ENCODE data around the gene CIB1. TPM values are rescaled to one million over a fixed set of nuclear protein-coding genes. Genes with fewer than 3 reads are reported as not detected.

CIB1 gene
- total RNA-seq, 1 donor from 2014 or later: 17.6 TPM

DNA sequence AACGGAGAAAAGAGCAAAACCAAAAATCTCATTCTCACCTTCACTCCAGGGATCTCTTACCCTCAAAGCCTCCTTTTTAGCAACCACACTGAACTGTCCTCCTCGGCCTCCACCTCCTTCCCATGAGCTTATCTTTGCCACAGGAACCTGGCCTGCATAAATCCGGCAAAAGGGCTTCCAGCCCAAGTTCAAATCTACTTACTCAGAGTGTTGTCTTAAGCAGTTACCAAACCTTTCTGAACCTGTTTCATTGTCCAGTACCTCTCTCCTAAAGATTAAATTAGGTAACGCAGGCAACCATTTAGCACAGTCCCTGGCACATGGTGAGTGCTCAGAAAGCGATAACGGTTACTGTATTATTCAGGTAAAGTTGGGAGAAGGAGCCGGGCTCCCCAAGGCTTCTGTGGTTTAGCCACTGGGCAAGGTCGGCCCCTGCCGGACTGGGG, 777 bp downstream of the CIB1 start:
- Mint-ChIP-seq H3K4me1 (peaks cover 12% of the 10 kb centered on the region), H3K27ac (no peak overlapping the region), H3K27me3 (ENCODE audit: low read depth) (no peaks in the 10 kb centered on the region), H3K36me3 (peaks cover 13% of the 10 kb centered on the region), H3K4me3 (peak overlapping the region; percentile 75), H3K9me3 (no peaks in the 10 kb centered on the region)
- no peak for TF ChIP-seq CTCF (IDR thresholded peaks at IDR 0.05; ENCODE audit: unreplicated experiment)
- DNase-seq (ENCODE audit: low spot score in 2 of 2, unreplicated experiment in 2 of 2): no peak

DNA sequence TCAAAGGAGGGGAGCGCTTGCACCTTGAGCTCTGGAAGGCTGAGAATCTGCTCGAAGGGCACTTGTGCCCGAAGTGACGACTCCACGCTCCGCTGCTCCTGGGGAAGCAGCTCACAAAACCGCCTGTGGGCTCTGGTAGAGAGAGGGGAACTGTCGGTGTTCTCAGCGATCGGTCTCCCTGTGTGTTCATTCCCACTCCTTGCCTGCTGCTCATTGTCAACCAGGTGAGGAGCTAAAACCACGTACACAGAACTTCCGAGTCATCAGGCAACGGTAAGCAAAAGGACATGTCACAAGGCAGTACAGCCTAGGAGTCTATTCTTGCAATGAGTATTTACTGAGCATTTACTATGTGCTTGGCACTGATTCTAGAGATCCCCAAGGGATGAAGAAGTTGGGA, 1.5 kb downstream of the CIB1 start:
- Mint-ChIP-seq H3K9me3 (no peaks in the 10 kb centered on the region), H3K27ac (no peak overlapping the region)

DNA sequence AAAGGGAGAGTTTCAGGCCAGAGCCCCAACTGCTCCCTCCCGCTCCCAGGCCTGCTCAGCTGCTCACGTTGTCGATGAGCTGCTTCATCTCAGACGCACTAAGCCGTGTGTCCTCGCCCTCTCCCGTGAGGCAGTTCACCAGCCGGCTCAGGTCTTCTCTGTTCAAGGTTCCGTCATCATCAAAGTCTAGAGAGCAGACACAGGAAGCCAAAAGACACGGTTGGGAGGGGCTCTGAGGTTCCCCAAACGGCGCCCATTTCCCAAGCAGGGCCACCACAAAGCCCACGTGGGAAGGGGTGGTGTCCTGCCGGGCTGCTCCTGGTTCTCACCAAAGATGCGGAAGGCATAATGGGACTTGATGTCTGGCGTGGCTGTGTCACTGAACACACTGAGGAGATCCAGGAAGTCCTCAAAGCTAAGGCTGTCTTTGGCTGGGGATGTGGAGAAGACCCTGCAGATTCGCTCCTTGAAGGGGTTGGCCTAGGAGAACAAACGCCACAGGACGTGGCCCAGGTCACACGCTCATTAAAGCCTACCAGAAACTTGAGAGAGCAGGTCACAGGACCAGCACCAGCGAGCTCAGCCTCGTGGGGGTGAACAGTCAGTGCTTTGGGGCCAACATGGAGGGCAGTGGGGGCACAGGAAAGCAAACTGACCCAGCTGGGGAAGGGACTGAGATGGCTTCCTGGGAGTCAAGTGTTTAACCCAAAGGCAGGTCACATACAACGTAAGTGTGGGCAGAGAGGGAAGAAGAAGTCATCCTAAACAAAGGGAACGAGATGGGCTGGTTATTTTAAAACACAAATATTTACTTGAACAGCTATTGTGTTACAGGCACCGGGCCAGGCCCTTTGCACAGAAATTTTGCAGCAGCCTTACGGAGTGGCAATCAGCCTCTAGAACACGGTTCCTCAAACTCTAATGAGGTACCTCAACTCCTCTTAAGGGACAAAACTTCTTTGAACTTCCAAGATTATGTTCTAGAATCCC, 2.4 kb downstream of the CIB1 start:
- TF ChIP-seq CTCF (IDR thresholded peaks at IDR 0.05; ENCODE audit: unreplicated experiment): no peak
- Mint-ChIP-seq H3K9me3 (no peaks in the 10 kb centered on the region), H3K4me1 (peaks cover 12% of the 10 kb centered on the region), H3K27ac (no peak overlapping the region), H3K27me3 (ENCODE audit: low read depth) (no peaks in the 10 kb centered on the region), H3K36me3 (peaks cover 13% of the 10 kb centered on the region), H3K4me3 (peak overlapping the region; percentile 38)
- DNase-seq (ENCODE audit: low spot score in 2 of 2, unreplicated experiment in 2 of 2): no peak

More for the DNA sequence above, 1.5 kb downstream of the CIB1 start:
- no peaks in the 10 kb centered on the region for H3K27me3 Mint-ChIP-seq (ENCODE audit: low read depth)
- H3K36me3 Mint-ChIP-seq: peaks cover 13% of the 10 kb centered on the region
- TF ChIP-seq CTCF (IDR thresholded peaks at IDR 0.05; ENCODE audit: unreplicated experiment): no peak
- no peak for DNase-seq (ENCODE audit: low spot score in 2 of 2, unreplicated experiment in 2 of 2)
- H3K4me1 Mint-ChIP-seq: peaks cover 12% of the 10 kb centered on the region
- H3K4me3 Mint-ChIP-seq: peak overlapping the region; percentile 75

GRCh38 chr15:90230610-90231009, 3.1 kb downstream of the CIB1 start:
- Mint-ChIP-seq H3K27ac (no peak overlapping the region), H3K4me3 (no peak overlapping the region), H3K9me3 (no peaks in the 10 kb centered on the region), H3K36me3 (peaks cover 14% of the 10 kb centered on the region), H3K4me1 (peaks cover 12% of the 10 kb centered on the region), H3K27me3 (ENCODE audit: low read depth) (no peaks in the 10 kb centered on the region)
- no peak for DNase-seq (ENCODE audit: low spot score in 2 of 2, unreplicated experiment in 2 of 2)
- no peak for TF ChIP-seq CTCF (IDR thresholded peaks at IDR 0.05; ENCODE audit: unreplicated experiment)

GRCh38 chr15:90230071-90230494, 3.7 kb downstream of the CIB1 start:
- Mint-ChIP-seq H3K4me3 (no peak overlapping the region), H3K4me1 (peaks cover 11% of the 10 kb centered on the region), H3K9me3 (no peaks in the 10 kb centered on the region), H3K27me3 (ENCODE audit: low read depth) (no peaks in the 10 kb centered on the region), H3K36me3 (peaks cover 14% of the 10 kb centered on the region), H3K27ac (no peak overlapping the region)
- no peak for DNase-seq (ENCODE audit: low spot score in 2 of 2, unreplicated experiment in 2 of 2)
- TF ChIP-seq CTCF (IDR thresholded peaks at IDR 0.05; ENCODE audit: unreplicated experiment): no peak

Measured in mesothelial cell of epicardium (in vitro differentiated cells).